GM21526 (cell line): ENCODE data around the gene ADAMTSL3.
A peak's percentile ranks its signal among the peaks of the same experiment; 100 is the strongest.

Experiments
- ATAC-seq: cut with Tn5 transposase; IDR thresholded peaks from one replicate; pipeline ENCODE4 v1.9.1; 2021; ENCODE audit warnings: moderate library complexity; ENCODE audit not compliant: unreplicated experiment, low FRiP score

ADAMTSL3 gene

DNA sequence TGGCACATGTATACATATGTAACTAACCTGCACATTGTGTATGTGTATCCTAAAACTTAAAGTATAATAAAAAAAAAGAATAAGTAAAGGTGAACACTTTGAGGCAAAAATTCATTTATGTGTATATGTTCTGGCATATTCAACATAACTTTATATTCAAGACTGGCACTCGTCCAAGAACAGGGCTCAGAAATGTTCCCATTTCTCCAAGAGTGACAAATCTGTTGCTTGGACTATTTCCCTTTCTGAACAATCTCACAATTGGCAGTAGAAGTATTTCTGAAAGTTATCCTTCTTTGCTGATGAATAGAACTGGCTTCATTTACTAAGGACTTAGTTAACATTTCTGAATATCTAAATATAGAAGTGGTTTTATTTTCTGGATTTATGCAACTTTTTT, 212.8 kb downstream of the ADAMTSL3 start:
- no peak for ATAC-seq

GRCh38 chr15:83869341-83869740, 215.4 kb downstream of the ADAMTSL3 start:
- no peak for ATAC-seq

GRCh38 chr15:83871808-83872559, 218.1 kb downstream of the ADAMTSL3 start:
- peak; percentile 68 for ATAC-seq

- no peak for ATAC-seq
These were observed 220.0 kb downstream of the ADAMTSL3 start for GRCh38 chr15:83873966-83874365.

DNA sequence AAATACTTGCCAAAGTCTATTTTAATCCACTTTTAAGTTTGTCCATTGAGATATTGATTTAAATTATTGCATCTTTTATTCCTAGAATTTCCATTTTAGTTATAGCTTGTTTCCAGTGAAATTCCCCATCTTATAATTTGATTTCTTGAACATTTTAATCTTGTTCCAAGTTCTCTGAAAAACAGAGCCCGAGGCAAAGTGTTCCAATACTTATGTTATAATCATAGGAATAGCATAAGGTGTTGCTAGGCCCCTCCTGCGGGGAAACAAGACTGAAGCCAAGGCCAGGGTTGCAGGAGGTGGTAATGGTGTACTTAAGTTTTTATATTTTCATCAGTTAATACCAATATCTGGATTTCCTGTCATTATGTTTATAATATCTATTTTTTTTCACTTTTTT, 226.6 kb downstream of the ADAMTSL3 start:
- no peak for ATAC-seq

- no peak for ATAC-seq
These were observed 227.2 kb downstream of the ADAMTSL3 start for GRCh38 chr15:83881156-83881555.

GRCh38 chr15:83886321-83886720, 232.4 kb downstream of the ADAMTSL3 start:
- no peak for ATAC-seq

GRCh38 chr15:83887404-83887803, 233.5 kb downstream of the ADAMTSL3 start:
- ATAC-seq = no peak

- no peak for ATAC-seq
These were observed 234.0 kb downstream of the ADAMTSL3 start for GRCh38 chr15:83887961-83888360.

GRCh38 chr15:83889995-83890394, 236.1 kb downstream of the ADAMTSL3 start:
- no peak for ATAC-seq

GRCh38 chr15:83890587-83890986, 236.7 kb downstream of the ADAMTSL3 start:
- ATAC-seq = no peak

GRCh38 chr15:83892498-83892897, 238.6 kb downstream of the ADAMTSL3 start:
- ATAC-seq = no peak

DNA sequence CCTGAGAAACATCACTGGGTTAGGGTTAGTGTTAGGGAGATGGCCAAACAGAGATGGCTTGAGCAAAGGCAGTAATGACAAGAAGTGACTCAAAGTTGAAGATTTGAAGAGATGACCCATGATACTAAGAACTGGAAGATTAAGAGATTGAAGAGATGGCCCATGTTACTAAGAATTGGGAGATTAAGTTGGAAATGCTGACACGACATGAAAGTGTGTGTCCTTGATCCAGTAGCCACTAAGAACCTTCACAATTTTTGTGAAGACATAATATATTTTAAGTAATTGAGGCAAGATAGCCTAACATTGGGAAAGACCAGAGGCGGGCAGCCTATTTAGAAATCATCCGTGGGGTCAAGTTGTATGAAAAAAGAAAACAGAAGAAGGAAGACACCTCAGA, 239.4 kb downstream of the ADAMTSL3 start:
- ATAC-seq = no peak

DNA sequence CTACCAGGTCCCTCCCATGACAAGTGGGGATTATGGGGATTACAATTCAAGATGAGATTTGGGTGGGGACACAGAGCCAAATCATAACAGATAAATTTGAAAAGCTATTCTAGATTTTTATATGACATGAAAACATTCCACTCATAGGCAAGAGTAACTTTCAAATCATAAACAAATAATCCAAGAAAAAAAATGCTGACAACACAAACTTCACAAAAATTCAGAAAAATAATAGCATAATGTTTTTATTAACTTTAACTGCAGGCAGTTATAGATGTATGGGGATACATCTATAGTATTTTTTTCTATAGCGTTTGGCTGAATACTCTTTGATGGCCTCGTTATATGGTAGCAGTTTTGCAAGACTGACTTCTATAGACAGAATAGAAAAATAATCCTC, 243.1 kb downstream of the ADAMTSL3 start:
- no peak for ATAC-seq

DNA sequence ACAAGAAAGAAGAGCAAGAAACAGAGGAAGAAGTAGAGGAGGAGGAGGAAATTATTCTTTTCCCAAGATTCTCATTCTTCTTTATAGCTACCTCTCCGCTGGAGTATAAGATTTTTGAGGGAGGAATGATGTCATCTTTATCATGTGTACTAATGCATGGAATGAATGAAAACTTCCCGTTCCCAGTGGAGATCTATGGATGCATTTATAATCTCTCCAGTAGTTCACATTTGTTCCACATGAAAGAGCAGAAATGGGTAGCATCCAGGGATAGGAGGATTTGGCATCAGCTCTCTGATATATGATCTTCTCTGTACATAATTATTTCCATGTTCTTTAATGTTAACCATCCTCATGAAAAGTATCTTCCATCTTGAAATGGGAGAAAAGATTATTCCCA, 244.4 kb downstream of the ADAMTSL3 start:
- no peak for ATAC-seq

DNA sequence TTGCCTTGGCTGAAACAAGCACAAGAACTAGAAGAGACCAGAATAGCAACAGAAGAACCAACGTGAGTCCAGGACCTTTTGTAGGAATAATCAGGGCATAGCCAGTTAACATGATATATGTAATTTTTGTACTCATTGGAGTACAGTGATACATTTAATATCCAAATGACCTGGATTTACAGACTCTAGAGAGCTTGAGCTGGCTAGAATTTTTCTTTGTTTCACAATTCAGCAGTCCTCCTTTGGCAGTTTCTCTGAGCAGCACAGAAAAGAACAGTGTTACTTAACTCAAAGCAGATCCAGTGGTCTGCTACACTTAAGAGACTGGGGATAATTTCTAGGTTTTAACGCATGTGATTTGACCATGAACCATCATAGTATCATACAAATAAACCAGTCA, 245.7 kb downstream of the ADAMTSL3 start:
- no peak for ATAC-seq

DNA sequence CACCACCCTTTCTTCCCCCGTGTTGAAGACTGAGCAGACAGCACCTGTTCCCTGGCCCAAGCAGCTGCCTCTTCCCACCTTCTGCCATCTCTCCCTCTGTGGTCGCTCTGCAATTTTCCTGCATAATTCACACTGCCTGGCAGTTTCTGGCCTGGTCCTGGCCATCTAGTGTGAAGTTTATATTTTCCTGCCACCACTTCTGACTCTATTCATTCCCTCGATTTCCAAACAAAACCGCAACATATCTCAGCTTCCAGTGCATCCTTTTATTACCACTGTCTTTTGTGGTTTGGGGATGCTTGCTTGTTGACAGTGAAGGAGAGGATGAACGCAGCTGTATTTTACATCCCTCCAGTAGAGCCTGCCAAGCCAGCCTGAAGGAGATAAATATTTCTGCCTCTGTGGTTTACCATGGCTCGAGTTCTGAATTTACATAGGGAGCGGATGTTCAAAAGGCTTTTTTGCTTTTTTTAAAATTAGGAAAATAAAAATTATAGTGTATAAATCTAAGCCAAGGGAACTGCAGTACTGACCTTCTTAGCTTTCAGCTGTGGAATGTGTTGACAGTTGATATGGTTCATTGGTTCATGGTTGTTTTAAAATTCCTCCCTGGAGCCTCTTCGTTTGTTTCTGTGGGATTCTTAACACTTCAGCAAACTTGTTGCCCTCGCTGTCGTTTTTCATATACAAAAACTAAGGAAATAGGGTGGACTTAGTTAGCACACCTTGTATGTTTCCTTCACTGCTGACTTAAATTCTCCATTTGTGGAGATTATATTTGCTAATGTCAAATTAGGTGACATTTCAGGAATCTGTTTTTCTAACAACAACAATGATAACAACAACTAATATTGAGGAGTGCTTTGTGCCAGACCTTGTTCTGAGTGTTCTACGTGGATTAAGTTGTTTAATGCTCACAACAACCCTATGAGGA, 250.5 kb downstream of the ADAMTSL3 start:
- ATAC-seq = no peak

DNA sequence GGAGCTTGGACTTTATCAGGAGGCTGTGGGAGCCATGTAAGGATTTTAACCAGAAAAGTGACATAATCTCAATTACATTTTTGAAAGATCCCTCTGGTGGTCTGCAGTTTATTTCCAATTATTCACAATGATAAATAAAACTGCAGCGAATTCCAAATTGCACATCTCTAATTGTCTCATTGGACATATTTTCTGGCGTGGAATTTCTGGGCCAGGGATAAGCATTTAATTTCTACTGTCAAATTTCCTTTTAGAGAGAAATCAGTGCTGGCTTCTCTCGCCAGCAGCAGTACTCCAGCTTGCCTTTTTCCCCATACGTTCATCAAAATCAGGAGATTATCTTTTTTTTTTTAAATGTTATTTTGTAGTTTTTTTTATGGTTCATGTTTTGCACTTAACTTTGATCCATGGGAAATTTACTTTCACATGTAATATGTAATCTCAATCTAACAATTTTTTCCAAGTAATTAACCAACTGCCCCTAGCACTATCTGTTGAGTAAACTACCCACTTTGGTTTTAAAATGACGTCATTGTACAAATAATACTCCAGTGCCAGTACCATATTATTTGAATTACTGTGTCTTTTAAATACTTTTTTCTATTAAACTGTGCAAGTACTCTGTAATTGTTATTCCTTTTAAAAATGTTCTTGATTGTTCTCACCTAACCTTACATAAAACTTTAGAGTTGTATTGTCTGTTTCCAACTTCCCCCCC, 251.8 kb downstream of the ADAMTSL3 start:
- ATAC-seq = no peak

GRCh38 chr15:83911345-83911744, 257.4 kb downstream of the ADAMTSL3 start:
- no peak for ATAC-seq

DNA sequence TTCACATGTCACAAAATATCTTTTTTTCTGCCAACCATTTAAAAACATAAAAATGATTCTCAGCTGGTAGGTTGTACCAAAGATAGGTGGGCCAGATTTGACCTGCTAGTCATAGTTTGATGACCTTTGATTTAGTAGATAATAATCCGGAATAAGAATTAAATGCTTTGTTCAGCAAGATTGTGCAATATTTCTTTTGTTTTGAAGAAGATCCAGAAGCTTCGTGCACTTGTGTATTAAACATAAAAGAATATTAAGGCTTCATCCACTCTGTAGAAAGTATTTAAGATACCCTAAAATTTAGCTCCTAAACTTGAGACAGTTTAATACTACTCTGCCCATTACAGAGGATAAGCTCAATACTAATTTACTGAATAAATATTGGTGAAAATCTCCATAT, 258.4 kb downstream of the ADAMTSL3 start:
- ATAC-seq = no peak

- no peak for ATAC-seq
These were observed 259.2 kb downstream of the ADAMTSL3 start for GRCh38 chr15:83913034-83913632.
